Stimulated activated CD4-positive, alpha-beta T cell treated with anti-CD3 and anti-CD28 coated beads, Interleukin-12 subunit alpha, Interleukin-12 subunit beta, amount 100 ng/mL, for 48 hours (primary cell): ENCODE measurements around the gene LRCH3.

ENCODE experiments used
- DNase-seq, 3 donors: peaks; one replicate each; pipeline ENCODE4 v3.0.0-alpha.2; 2020; ENCODE audit warnings: low read depth in 2 of 3, low spot score in 1 of 3

The LRCH3 gene

DNA sequence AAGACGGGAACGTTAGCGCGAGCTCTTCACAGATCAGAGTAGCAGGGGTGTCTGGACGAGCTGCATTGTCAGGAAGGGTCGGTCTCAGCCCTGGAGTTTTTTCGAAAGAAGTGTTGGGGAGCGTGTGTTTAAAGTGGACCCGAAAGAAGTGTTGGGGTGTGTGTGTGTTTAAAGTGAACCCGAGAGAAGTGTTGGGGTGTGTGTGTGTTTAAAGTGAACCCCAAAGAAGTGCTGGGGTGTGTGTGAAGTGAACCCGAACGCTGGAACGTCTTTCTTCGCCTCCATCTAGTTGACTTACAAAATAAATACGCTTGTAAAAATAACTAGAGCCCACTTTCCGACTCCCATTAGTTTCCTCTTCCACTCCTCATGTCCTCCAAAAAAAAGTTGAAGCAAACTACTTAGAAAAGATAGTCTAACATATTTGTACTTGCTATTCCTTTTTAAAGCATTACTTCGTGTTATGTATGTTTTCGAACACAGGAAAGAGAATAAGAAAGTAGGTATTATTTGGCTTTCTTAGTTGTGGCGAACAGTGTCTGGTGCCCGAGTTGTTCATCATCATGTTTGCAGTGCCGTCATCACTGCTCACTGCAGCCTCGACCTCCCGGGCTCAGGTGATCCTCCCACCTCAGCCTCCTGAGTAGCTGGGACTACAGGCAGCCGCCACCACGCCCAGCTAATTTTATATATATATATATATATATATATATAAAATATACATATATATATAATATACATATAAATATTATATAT is 1.0 kb downstream of the LRCH3 start:
- peak in 1 of 3 donors; percentile 14 for DNase-seq

DNA sequence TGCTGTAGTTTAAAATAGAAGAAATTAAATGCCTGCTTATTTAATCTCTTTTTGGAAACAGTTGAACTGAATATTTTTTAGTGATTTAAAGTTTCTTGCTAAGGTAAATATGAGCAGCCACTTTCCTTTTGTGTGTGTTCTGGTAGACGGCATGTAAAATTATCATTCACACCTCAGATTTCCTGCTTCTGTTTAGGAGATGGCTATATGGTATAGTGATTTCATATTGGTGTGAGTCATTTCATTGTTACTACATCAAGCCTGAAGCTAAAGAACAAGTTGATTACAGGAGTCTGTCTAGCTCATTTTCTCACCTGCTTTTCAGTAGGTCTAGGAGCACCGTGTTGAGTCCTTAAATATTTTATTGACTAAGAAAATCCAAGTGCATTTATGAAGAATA is 2.2 kb downstream of the LRCH3 start:
- no peak for DNase-seq

DNA sequence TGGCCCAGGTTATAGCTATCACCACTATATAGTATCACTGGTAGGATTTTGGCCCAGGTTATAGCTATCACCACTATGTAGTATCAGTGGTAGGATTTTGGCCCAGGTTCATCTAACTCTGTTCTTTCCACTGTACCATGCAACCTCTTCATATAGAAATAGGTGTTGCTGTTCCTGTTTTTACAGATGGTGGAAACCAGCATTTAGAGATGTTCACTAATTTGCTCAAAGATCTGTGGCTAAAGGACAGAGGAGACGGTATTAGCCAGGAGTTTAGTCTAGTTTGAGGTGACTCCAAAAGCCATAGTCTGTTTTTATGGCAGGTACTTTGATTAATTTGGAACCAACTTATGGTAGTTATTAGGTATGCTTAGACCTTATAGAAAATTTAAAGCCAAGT is 3.1 kb downstream of the LRCH3 start:
- DNase-seq: no peak

DNA sequence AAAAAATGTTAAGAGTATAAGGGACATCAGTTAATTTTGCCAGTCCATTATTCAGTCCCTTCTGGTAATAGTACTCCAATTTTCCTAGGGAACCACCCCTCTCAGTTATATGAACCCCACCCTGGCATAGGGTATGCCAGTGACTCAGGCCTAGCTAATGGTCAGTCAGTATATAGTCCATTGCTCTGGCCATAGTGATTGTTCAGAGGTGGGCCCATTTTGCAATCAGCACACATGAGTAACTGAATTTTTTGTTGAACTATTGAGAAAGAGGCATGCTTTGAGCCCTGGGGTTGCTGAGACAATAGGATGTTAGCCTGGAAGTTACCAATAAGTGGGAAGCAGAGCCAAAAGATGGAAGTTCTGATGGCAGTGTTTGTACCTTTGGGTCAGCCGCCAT is 4.1 kb downstream of the LRCH3 start:
- no peak for DNase-seq

DNA sequence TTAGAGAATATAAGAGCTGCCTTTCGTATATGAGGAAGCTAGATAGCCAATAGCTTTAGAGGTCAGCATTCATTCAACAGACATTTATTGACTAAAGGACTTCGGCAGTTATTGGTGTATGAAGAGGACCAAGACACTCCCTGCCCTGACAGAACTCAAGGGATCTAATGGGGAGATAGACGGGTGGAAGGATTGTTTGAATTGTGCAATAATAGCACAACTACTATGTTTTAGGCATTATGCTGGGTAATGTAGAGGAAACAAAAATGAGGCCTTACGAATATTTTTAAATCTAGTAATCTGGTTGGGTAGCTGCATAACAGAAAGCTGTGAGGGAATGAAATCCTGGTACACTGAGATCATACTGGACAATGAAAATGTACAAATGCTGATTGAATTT is 5.0 kb downstream of the LRCH3 start:
- no peak for DNase-seq

DNA sequence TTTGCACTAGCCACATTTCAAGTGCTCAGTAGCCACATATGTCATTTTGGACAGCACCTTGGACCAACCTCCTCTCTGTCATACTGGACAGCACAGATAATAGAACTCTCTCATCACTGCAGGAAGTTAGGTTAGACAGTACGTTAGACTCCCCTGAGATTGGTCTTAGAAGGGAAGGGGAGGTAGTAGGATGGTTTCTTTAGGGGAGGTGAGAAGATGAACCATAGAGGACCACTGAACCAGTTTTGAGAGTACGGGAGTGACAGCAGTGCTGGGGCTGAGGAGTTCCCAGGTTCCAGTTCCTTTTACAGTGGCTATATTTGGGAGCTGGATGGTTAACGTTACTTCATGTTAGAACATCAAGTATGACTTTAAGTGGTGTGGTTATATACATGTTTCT is 7.8 kb downstream of the LRCH3 start:
- no peak for DNase-seq

DNA sequence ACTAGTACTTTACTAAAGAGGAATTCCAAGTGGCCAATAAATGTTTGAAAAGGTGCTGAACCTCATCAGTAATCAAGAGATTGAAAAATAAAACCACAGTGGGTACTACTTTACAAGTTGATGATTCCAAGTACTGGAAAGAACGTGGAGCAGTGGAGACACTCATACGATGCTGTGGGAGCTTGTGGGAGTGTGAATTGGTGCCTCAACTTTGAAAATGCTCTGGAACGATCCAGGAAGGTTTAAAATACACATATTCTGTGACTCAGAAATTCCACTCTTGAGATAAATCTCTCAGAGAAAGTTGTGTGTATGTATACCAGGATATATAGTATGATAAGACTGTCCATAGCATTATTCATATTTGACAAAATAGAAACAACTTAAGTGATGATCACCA is 9.3 kb downstream of the LRCH3 start:
- no peak for DNase-seq

DNA sequence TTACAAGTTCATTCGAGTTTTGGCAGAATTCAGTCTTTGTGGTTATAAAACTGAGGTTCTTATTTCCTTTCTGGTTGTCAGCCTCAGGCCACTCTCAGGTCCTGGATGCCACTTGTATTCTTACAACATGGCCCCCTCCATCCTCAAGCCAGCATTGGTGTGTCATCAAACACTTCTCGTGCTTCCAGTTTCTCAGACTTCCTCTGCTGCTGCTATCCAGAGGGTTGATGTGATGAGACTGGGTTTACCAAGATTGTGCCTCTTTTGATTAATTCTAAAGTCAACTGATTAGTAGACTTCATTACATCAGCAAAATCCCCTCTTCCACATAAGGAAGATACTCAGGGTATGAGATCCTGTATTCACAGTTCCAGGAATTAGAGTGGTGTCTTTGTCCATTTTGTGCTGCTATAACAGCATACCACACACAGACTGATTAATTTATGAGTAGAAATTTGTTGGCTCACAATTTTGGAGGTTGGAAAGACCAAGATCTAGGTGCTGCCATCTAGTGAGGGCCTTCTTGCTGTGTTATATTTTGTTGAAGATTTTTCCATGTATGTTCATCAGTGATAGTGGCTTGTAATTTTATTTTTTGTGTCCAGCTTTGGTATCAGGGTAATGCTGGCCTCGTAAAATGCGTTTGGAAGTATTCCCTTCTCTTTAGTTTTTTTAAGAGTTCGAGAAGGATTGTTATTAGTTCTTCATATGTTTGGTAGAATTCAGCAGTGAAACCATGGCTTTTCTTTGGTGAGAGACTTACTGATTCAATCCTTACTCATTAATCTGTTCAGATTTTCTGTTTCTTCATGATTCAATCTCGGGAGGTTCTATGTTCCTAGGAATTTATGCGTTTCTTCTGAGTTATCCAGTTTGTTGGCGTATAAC is 11.1 kb downstream of the LRCH3 start:
- DNase-seq: no peak

DNA sequence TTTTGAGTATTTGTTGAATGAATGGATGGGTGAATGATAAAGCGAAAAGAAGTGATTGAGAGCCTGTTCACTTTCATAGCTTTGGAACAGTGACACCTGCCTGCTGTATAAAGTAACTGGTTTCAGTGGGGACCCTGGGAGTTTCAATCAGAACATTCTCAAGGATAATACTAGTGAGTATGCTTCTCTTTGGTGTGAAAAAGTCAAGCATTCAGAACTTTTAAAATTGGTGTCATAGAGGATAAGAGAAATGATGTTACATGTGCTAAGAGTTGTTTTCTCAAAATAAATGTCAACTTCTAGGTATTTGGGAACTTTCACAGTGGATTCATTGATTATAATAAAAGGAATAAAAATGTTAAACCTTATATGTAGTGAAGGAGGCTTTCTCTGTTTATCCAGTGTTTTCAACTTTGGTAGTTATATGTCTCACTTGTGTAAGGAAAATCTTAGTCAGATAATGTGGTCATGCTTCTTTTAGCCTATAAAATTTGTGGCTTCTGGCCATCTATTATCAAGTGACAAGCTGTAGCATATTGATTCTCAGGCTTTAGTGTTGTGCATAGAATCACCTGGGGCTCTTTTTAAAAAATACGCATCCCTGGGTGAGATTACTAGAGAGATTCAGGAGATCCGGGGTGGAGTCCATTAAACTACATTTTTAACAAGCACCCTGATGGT is 11.9 kb downstream of the LRCH3 start:
- DNase-seq: no peak

DNA sequence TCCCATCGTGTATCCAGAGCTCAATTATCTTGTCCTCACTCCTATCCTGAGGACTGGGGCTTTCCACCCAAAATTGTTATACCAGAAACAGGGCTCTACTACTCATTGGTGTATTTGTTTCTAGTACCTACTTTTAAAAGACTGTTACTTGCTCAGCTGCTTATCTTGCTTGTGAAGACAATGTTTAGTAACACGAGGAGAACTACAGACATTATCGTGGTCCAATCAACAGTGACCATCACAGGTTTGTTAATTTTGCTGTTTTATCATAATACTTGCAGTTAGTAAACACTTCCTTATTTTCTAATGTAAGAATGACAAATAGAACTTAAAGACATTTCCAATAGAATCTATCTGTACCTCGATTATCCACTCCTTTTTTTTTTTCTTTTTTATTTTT is 13.5 kb downstream of the LRCH3 start:
- no peak for DNase-seq

DNA sequence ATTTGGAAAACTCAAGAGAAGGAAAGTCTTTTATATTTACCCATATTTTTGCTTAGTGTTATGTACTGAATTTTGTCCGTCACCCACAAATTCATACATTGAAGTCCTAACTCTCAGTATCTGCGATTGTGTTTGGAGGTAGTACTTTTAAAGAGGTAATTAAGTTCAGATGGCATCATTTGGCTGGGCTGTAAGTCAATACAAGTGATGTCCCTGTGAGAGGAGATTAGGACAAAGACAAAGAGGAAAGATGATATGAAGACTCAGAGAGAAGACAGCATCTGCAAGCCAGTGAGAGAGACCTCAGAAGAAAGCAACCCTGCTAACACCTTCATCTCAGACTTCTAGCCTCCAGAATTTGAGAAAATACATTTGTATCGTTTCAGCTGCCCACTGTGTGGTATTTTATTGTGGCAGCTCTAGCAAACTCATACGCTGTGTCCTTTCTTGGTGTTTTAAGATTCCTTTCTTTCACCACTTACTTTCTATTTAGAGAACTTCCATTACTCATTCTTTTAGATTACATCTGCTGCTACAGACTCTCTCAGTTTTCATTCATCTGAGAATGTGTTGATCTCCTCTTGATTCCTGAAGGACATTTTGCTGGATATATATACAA is 17.0 kb downstream of the LRCH3 start:
- no peak for DNase-seq

DNA sequence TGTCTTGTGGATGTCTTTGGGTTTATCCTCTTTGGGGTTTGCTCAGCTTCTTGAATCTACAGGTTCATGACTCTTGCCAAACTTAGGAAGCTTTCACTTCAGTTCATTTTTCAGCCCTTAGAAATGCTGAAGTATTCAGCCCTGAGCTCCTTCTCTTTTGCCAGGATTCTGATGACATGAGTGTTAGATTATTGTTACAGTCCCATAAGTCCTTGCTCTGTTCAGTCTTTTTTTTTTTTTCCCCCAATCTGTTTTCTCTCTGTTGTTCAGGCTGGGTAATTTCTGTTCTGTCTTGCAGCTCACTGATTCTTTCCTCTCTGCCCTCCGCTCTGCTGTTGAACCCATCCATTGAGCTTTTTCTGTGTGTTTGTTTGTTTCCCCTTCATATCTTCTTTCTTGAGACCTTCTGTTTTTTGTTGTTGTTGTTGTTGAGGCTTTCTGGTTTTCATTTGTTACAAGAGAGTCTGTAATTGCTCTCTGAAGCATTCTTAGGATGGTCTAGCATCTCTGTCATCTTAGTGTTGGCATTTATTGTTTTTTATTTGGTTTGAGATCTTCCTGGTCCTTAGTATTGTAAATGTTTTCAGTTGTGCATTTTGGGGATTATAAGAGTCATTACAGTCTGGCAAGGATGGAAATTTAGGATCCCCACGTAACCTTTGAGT is 18.4 kb downstream of the LRCH3 start:
- no peak for DNase-seq

DNA sequence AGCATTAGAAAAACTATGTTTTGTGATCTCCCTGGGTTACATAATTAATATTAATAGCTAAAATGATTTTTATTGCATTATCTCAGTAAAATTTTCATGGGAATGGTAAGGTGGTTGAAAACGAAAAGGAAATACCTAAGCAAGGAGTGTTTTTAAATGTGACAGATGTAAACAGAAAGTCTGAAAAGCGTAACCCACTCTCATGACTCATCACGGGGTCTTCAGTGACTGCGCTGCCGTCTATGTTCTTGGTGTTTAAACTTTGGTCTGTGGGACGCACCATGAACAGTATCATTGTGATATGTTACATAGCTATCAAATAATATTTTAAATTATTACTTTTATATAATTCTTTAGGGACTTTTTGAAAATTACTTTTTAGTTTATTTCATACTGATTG is 19.8 kb downstream of the LRCH3 start:
- no peak for DNase-seq

DNA sequence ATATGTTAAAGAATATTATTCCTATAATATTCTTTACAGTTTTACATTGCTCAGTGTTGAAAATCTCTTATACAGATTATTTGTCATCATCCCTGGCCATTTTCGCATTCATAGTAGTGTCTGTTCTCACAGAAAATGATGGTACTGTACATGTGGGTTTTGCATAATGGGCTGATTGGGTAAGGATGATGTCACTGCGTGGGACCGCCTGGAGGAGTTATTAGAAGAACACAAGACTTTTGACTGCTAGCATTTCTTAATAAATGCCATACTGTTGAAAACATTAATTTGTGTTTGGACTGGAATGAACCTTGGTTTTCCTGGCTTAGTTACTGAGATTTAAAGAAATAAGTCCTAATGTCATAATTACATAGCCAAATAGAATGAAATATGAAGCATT is 20.3 kb downstream of the LRCH3 start:
- no peak for DNase-seq

DNA sequence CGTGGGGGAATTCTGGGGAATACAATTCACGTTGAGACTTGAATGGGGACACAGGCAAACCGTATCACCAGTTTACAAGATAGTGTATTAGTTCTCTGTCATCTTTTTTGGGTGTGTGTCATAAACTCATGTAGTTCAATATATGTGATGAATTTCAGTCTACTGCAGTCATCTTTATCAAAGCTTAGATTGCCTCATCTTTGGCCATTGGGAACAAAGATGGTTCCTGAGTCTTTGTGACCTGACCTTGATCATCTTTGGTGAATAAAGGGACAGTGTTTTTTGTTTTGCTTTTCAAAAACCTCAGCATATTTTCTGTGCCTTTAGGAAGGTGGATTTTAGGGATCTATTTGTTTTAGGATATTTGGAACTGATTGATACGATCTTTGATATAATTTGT is 23.3 kb downstream of the LRCH3 start:
- DNase-seq: no peak

DNA sequence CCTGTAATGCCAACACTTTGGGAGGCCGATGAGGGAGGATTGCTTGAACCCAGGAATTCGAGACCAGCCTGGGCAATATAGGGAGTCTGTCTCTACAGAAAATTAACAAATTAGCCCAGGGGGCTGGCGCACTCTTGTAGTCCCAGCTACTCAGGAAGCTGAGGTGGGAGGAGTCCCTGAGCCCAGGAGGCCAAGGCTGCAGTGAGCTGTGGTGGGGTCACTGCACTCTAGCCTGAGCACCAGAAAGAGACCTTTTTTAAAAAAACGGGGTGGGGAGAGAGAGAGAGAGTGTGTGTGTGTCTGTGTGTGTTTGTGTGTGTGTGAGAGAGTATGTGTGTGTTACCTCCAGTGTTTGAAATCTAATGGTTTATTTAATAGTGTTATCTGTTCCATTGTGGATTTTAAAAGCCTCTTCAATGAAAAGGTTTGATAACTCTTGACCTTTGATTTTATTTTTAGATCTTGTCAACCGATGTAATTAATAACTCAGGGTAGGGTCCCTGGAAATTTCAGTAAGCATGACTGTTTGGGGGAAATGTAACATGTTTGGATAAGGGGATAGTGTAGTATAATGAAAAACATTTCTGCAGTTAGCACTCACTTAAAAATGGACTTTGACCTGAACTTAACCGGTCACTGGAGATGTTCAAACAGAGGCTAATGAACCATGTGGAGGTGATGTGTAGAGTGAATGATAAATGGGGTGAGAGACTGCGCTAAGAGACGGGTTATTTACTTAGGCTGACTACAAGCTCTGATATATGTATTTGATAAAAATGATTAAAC is 29.7 kb downstream of the LRCH3 start:
- no peak for DNase-seq

DNA sequence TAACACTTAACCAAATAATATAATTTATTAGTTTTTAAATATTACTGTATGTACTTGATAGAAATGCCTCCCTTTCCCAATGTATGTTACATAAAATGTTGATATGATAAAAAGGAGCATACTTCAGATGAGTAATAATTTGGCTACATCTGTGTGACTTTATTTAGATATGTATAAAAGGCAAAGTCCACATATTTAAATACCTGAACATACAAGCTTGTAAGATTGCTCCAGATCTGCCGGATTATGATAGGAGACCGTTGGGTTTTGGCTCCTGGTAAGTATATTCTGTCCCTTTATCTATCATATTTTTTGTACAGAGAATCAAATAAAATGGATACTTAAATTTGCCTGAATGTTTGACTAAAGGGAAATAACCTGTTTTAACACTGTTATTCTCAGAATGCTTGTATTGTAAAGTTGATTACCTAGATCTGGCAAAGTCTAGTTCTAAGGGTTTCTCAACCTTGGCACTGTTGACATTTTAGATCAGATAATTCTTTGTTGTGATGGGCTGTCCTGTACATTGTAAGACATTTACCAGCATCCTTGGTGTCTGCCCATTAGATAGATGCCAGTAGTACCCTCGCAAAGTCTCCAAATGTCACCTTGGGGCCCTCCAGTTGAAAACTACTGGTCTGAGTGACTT is 38.5 kb downstream of the LRCH3 start:
- DNase-seq: no peak

DNA sequence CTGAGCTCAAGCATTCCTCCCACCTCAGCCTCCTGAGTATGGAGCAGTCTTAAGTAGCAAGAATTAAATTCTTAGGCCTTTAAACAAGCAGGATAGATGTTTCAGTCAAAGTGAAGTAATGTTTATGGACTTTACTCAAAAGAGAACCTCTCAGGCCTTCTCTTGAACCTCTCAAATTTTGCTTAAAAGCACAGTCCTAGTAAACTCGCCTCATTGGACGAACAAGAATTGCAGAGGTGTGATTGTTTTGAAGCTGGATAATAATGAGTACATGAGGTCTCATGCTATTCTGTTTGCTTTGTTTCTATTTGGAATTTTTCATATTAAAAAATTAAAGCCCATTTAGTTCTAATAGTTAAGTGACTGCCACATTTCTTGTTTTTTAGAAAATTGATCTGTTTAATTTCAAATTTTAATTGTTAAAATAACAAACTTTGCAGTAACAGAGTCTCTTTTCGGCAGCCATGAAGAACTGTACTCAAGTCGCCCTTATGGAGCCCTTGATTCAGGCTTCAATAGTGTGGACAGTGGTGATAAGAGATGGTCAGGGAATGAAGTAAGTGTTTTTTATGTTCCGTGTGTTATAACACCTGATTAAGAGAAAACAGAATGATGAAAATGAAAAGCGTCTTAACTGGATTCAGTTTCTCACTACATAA is 39.4 kb downstream of the LRCH3 start:
- DNase-seq: no peak

DNA sequence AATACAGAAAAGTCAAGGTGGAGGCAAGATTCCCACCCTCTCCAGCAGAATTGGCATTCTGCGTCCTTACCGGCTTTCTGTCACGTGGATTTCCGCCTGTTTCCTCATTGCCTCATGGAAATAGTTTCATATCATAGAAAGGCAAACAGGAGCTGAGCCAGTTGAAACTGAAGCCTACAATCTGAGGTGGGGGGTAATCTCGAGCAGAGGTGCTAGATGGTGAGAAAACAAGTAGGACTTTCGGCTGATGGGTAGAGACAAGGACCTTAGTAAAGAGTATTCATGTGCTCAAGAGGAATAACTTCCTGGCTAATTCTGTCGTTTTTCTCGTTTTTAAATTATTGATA is 39.9 kb downstream of the LRCH3 start:
- no peak for DNase-seq
